Activated CD8-positive, alpha-beta memory T cell treated with anti-CD3 and anti-CD28 coated beads, Interleukin-2, amount 50 U/mL, for 1 hour (primary cell): ENCODE results near the gene ZNF146.
"Not testable (repeated sequence)": the region's sequence is repeated elsewhere in the genome, so short reads cannot be mapped to it uniquely, and the experiment has no call there.

Experiments used
- DNase-seq: peaks from one replicate; pipeline ENCODE4 v3.0.0-alpha.2; 2020; ENCODE audit errors: extremely low read depth

Gene ZNF146

GRCh38 chr19:36236304-36236945, 21.5 kb downstream of the ZNF146 start:
- no peak for DNase-seq

- DNase-seq, result no peak
Measured at GRCh38 chr19:36236946-36237310, 22.0 kb downstream of the ZNF146 start.

- no peak for DNase-seq
Measured at GRCh38 chr19:36244066-36244465, 29.2 kb downstream of the ZNF146 start.

DNA sequence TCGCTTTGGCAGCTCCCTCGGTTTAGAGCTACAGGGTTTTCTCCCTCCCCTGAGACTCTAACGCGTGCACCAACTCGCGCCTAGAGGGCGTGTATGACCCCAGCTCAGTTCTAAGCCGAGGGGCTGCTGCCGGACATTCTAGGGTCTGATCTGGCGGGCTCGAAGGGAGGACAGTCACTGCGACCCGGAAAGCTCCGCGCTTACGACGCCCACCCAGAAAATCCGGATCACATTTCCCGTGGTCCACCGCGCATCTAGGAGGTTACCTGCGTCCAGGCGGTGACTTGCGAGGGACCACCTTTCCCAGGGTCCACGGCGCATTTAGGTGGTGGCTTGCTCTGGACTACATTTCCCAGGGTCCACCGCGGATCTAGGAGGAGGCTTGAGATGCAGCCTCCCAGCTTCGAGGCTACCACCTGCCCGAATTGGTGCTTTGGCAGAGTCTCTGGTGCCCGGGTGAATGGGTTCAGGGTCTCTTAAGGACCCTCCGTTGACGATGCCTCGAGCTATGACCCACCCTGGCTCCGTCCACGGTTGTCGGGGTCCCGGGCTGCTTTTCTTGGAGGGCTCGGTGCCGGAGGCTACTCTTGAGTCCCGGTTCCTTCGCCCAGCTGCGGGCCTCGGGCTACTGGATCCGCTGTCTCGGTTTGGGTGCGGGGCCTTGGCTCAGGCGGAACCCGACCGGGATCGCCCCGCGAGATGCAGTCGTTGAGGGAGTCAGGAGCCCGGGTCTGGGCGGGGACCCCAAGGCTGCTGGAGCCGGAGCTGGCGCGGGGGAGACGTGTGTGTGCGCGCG, 30.5 kb downstream of the ZNF146 start:
- no peak for DNase-seq

- no peak for DNase-seq
Measured at GRCh38 chr19:36246006-36246481, 31.1 kb downstream of the ZNF146 start.

DNA sequence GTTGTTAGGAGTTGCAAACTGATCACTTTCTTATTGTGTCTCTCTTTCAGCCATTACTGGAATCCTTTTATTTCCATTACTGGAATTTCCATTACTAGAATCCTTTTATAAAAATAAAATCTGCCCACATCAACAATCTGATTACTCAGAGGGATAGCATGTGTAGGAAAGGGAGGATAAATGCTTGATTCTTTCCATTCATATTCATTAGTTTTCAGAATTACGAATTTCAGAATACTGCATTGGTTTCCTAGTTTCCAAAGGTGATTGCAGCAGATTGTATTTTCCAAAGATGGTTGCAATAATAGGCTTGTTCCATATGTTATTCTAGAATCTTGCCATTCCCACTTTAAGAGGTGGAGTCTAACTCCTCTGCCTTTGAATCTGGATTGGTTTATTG, 37.1 kb downstream of the ZNF146 start:
- DNase-seq, result no peak

DNA sequence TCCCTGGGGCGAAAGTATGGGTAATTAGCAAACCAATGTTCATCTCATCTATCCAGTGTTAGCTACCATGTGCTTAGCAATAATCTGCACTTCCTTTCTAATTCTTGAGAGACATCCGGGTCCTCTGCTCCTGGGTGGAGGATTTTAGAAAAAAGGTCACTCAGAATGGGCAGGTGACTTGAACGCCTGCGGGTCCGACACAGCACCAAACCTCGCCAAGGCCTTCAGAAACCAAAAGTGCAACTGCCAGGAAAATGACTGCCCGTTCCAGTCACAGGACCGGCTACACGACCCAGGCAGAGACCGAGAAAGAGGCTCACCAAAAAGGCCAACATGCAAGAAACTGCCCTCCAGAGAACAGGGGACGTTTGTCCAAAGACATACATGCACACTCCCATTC, 39.9 kb downstream of the ZNF146 start:
- no peak for DNase-seq

GRCh38 chr19:36255316-36255715, 40.4 kb downstream of the ZNF146 start:
- DNase-seq, result no peak

DNA sequence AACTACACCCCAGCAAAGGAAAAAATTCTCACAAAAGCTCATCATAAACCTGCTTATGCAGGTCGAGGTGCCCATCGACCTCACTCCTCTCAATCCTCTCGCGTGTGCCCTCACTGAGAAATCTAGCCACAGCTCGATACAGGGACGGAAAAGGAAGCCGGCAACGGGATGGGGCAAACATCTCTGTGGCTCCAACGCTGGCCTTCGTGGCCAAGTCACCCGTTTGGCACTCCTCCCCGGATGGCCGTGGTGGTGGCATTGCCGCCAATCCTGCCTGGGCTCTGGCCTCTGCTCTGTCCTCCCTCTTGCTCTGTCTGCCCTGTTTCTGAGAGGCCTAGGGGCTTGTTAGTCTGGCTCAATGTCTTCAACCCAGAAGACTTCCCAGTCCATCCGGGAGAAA, 41.2 kb downstream of the ZNF146 start:
- no peak for DNase-seq

DNA sequence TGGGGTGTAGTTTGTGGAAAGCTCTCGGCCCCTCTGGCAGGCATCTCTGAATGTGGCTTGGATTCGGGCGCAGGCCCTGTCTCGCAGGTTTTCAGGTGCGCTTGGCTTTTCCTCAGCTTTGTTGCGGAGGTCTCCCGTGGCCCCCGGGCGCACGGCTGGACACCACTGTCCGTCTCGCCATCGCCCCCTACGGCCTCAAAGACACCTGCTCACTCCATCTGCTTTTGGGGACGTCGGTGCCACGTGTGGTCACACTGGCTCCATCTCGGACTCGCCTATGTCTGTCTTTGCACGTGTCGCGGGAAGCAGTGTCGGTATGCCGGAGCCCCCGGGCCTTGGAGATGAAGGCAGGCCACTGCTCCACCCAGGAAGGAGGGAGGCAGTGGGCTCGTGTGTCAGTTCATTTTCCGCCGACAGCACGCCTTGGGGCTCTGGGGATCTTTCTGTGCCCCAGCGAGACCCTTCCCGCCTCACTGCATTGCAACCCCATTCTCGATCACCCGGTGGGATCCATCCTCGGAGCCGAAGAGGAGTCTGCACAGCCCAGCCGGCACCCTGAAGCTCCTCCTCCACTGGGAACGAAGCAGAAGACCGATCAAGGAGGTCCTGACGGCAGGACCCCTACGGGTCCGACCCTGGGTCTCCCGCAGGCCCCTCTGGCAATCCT, 42.1 kb downstream of the ZNF146 start:
- no peak for DNase-seq

DNA sequence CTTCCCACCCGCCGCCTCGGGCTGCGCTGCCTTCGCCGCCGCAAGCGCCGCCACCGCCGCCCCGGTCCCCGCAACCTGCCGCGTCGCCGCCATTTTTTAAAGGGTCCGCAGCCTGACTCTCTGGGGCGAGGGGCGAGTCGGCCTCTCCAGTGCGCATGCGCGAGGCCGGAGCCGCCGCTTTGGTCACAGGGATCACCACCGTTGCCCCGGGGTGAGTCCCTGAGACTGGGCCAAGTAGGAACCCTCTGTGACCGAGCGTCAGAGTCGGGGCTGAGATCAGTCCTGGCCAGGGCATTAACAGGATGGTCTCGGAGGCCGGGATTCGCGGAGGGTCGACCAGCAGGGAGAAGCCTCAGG, 42.6 kb downstream of the ZNF146 start:
- DNase-seq, result no peak

- DNase-seq, result no peak
Measured at GRCh38 chr19:36258028-36258875, 43.3 kb downstream of the ZNF146 start.

- DNase-seq, result no peak
Measured at GRCh38 chr19:36259211-36259610, 44.3 kb downstream of the ZNF146 start.

DNA sequence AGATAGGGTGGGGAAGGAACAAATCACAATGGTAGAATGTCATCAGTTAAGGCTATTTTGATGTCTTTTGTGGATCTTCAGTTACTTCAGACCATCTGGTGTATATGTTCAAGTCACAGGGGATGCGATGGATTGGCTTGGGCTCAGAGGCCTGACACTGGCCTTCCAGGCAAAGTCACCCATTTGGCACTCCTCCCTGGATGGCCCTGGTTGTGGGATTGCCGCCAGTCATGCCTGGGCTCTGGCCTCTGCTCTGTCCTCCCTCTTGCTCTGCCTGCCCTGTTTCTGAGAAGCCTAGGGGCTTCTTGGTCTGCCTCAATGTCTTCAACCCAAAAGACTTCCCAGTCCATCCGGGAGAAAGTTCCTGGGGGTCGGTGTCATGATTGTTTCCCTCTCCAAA, 50.2 kb downstream of the ZNF146 start:
- DNase-seq, result no peak

DNA sequence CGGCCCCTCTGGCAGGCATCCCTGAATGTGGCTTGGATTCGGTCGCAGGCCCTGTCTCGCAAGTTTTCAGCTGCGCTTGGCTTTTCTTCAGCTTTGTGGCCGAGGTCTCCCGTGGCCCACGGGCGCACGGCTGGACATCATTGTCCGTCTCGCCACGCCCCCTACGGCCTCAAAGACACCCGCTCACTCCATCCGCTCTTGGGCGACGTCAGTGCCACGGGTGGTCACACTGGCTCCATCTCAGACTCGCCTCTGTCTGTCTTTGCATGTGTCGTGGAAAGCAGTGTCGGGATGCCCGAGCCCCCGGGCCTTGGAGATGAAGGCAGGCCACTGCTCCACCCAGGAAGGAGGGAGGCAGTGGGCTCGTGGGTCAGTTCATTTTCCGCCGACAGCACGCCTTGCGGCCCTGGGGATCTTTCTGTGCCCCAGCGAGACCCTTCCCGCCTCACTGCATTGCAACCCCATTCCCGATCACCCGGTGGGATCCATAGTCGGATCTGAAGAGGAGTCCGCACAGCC, 51.0 kb downstream of the ZNF146 start:
- no peak for DNase-seq

- no peak for DNase-seq
Measured at GRCh38 chr19:36266375-36266961, 51.6 kb downstream of the ZNF146 start.

DNA sequence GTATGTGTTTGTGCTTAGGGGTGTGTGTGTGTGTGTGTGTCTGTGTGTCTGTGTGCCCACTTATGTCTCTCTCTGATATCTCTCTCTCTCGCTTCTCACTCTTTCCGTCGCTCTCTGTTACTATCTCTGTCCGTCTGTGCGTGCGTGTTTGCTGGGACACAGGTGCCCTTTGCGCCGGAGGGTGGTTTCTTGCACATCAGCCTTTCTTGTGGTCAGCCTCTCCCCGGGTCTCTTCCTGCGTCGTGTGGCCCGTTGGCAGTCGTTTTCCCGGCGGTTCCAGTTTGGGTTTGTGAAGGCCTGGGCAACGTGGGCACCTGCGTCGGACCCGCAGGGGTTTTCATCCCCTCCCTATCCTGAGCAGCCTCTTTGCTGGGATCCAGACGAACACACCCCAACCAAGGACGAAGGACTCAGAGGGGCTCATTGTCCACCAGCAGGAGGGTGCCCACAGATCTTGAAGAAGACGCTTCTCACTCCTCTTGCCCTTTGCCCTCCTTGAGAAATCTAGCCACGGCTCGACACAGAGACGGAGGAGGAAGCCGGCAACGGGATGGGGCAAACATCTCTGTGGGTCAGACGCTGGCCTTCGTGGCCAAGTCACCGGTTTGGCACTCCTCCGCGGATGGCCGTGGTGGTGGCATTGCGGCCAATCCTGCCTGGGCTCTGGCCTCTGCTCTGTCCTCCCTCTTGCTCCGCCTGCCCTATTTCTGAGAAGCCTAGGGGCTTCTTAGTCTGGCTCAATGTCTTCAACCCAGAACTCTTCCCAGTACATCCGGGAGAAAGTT, 52.3 kb downstream of the ZNF146 start:
- no peak for DNase-seq

GRCh38 chr19:36268081-36268480, 53.2 kb downstream of the ZNF146 start:
- not testable (repeated sequence) for DNase-seq

DNA sequence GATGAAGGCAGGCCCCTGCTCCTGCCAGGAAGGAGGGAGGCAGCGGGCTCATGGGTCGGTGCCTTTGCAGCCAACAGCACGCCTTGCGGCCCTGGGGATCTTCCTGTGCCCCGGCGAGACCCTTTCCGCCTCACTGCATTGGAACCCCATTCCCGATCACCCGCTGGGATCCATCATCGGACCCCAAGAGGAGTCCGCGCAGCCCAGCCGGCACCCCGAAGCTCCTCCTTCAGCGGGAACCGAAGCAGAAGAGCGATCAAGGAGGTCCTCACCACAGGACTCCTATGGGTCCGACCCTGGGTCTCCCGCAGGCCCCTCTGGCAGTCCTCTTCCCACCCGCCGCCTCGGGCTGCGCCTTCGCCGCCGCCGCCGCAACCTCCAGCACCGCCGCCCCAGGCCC, 53.7 kb downstream of the ZNF146 start:
- DNase-seq, result not testable (repeated sequence)

DNA sequence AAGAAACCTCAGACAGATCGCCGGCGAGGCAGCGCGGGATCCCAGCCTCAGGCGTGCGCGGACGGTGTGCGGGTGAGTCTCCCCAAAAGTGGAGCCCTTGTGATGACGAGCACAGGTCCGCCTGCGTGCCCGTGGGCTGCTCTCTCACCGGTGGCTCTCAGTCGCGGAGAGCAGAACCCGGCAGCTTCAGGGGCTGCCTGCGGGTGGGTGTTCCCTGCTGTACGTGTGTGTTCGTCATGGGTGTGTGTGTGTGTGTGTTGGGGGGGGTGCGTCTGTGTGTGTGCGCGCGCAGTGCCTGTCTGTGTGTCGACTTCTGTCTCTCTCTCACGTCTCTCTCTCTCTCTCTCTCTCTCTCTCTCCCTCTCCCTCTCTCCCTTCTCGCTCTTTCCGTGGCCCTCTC, 54.4 kb downstream of the ZNF146 start:
- not testable (repeated sequence) for DNase-seq
